K562 (cell line): ENCODE results near the gene TRAK1.

Experiments
- DNMT1 ChIP-seq: fragments of 450-650 bp; IDR thresholded peaks from 2 replicates; pipeline ENCODE4 v1.6.1; 2016; ENCODE audit warnings: antibody characterized with exemption, mild to moderate bottlenecking
- POLR2AphosphoS5 ChIP-seq: IDR thresholded peaks from 2 replicates; pipeline ENCODE4 v1.6.1; 2011; ENCODE audit warnings: mild to moderate bottlenecking, low read depth, low read length, moderate library complexity; ENCODE audit not compliant: control insufficient read depth, insufficient read depth
- SETDB1 ChIP-seq: IDR thresholded peaks from one replicate; pipeline ENCODE4 v1.6.1; 2012; ENCODE audit warnings: low read length, control low read depth, inconsistent platforms
- SLC30A9 ChIP-seq: fragments of 250-450 bp; sonication (Bioruptor Pico); IDR thresholded peaks from 2 replicates; pipeline ENCODE4 v1.8.0; 2022; ENCODE audit warnings: mild to moderate bottlenecking, moderate library complexity
- TF ChIP-seq, protein P1 (sequence below), 3 experiments: IDR thresholded peaks in 2 of 3; conservative IDR thresholded peaks in 1 of 3; 2 replicates each; pipeline ENCODE4 v1.5.1; 2011 to 2012; ENCODE audit warnings: low read length in 3 of 3, mild to moderate bottlenecking in 3 of 3, control low read depth in 2 of 3, improper control_type of control experiment in 1 of 3, inconsistent platforms in 1 of 3, low read depth in 1 of 3, mixed read lengths in 1 of 3, moderate library complexity in 1 of 3; ENCODE audit not compliant: insufficient read depth in 2 of 3
- TF ChIP-seq, protein P2 (sequence below): sonication (generic); formaldehyde crosslinking; IDR thresholded peaks from 2 replicates; pipeline ENCODE4 v1.8.1; 2023; ENCODE audit warnings: mild to moderate bottlenecking, missing genetic modification reagents

DNA sequence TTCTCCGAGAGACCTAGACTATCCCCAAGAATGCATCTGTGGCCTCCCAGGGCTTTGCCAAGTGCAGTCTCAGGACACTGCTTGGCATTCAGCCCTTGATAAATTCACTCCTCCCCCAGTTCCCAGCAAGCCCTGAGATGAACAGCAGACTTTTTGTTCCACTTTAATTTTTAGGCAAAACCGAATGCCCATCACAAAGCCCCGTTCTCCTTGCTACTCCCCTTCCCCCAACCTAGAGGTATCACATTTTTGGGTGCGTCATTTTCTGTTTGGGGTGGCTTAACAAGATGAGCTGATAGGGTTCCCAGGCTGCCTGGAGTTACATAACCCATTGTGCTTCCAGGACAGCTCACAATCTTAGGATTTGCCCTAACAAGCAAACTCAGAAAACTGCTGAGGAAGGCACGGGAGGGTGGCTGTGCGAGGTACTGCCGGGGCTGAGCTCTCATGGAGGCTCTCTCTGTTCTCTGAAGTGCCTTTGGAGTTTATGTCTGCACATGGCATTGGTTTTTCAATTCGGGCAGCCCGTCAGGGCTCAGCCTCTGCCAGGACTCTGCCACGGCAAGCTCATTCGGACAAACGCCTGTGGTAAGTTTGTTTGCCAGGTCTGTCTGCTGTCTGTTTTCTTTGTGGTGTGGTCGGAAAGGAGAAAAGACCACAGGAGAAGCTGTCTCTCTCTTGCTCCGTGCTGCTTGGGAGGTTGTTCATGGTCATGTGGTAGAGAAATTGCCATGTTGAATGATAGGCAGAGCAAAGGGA is at the start of gene TRAK1:
- TF ChIP-seq, protein P1, sequence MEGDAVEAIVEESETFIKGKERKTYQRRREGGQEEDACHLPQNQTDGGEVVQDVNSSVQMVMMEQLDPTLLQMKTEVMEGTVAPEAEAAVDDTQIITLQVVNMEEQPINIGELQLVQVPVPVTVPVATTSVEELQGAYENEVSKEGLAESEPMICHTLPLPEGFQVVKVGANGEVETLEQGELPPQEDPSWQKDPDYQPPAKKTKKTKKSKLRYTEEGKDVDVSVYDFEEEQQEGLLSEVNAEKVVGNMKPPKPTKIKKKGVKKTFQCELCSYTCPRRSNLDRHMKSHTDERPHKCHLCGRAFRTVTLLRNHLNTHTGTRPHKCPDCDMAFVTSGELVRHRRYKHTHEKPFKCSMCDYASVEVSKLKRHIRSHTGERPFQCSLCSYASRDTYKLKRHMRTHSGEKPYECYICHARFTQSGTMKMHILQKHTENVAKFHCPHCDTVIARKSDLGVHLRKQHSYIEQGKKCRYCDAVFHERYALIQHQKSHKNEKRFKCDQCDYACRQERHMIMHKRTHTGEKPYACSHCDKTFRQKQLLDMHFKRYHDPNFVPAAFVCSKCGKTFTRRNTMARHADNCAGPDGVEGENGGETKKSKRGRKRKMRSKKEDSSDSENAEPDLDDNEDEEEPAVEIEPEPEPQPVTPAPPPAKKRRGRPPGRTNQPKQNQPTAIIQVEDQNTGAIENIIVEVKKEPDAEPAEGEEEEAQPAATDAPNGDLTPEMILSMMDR (IDR thresholded peaks at IDR 0.05 in 2 of 3, conservative IDR thresholded peaks at IDR 0.05 in 1 of 3; ENCODE audit: insufficient read depth in 2 of 3, low read depth in 1 of 3, low read length in 3 of 3): no peak
- TF ChIP-seq, protein P2, sequence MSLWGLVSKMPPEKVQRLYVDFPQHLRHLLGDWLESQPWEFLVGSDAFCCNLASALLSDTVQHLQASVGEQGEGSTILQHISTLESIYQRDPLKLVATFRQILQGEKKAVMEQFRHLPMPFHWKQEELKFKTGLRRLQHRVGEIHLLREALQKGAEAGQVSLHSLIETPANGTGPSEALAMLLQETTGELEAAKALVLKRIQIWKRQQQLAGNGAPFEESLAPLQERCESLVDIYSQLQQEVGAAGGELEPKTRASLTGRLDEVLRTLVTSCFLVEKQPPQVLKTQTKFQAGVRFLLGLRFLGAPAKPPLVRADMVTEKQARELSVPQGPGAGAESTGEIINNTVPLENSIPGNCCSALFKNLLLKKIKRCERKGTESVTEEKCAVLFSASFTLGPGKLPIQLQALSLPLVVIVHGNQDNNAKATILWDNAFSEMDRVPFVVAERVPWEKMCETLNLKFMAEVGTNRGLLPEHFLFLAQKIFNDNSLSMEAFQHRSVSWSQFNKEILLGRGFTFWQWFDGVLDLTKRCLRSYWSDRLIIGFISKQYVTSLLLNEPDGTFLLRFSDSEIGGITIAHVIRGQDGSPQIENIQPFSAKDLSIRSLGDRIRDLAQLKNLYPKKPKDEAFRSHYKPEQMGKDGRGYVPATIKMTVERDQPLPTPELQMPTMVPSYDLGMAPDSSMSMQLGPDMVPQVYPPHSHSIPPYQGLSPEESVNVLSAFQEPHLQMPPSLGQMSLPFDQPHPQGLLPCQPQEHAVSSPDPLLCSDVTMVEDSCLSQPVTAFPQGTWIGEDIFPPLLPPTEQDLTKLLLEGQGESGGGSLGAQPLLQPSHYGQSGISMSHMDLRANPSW: no peak
- TF ChIP-seq POLR2AphosphoS5: no peak
- no peak for TF ChIP-seq SETDB1
- TF ChIP-seq DNMT1: no peak
- TF ChIP-seq SLC30A9 (CRISPR knock-in tag): no peak
